ENCODE measurements around the gene CAPN14.
A peak's percentile ranks its signal among the peaks of the same experiment; 100 is the strongest.
"Not testable (repeated sequence)": the region's sequence is repeated elsewhere in the genome, so short reads cannot be mapped to it uniquely, and the experiment has no call there.

The CAPN14 gene

DNA sequence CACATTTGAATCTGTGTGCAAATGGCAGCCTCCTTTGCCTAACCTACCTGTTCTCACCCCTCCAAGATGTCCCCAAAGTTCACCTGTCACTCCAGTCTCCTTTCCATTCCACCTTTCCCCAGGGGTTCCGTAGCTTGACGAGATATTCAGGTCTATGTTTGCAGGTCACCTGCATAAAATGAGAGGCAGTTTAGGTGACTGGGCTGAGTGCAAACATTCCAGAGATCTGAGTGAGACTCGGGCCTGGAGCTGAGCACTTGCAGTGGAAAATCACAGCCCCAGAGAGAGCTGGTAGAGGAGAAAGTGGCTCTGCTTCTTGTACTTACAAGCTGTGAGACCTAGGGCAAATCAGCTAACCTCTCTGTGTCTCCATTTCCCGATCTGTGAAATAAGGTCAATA is 20.1 kb downstream of the CAPN14 start:
- no peak for DNase-seq (ENCODE audit: low read depth, low spot score)

DNA sequence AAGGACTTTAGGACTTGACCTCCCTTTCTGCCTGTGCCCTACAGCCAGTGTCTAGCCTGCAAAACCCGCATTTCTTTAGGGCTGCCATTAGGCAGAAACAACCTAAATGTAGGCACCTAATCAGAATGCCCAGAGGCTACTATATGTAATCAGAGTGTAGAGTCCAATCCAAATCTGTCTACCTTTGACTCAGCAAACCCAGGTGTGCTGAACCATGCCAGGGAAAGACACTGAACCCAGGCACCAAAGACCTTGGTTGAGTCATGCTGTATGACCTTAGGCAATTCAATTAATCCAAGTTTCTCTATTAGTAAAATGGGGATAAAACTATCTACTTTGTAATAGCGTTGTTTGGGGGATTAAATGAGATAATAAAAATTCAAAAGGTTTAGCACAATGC is 20.7 kb downstream of the CAPN14 start:
- no peak for DNase-seq (ENCODE audit: low read depth, low spot score)

DNA sequence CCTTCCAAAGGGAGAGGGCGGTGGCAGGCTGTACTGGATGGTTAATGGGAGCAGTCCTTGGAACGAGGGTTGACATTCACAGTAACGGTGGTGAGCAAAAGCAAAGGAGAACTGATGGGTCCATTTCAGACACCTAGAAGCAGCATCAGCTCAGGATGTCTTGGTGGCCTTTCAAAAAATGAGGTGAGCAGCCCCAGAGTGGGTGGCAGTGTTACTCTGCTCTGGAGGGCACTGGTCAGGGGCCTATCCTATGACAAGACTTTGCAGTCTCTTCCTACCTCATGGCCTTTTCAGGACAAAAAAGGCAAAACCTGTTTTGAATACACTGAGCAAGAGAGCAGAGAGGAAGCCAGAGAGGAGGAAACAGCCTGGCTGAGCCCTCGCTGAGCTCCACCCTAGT is 23.5 kb downstream of the CAPN14 start:
- no peak for DNase-seq (ENCODE audit: low read depth, low spot score)

DNA sequence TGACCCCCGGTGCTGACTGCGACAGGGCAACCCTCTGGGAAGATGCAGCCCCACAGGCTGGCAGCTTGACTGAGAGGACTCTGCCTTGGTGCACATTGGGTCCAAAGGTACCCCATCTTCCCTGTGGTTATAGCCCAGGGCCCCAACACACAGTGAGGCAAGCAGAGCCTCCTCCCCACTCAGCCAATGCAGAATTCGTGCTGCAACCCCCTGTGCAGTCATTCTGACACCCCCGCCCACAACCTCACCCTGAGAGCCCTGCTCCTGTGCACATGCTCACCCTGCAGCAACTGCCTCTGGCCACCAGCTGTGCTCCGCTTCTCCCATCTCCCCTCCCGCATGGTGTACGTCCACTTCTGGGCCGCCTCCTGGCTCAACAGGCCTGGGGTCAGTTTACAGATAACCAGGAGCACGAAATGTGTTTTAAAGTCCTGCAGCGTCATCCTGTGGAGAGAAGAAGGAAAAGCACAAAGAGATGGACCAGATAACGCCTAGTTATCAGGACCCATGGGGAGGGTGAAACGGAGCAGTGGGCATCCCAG is 24.4 kb downstream of the CAPN14 start:
- no peak for DNase-seq (ENCODE audit: low read depth, low spot score)

DNA sequence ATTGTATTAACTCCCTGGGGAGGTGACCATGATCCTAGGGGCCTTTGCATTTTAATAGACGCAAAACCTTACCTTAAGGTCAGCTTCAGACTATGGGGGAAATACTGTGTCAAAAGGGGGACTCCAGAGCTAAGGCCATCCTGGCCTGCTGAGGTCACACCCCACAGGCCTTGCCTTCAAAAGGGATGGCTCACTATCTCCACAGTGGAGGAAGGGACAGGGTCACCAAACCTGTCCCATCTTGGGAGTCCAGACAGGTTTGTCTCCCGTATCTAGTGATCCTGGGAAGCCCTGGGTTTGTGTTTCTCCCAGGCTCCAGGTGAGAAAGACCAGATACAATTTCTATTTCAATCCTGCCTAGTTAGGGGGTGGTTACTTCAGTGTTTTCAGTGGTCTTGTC is 24.9 kb downstream of the CAPN14 start:
- no peak for DNase-seq (ENCODE audit: low read depth, low spot score)

DNA sequence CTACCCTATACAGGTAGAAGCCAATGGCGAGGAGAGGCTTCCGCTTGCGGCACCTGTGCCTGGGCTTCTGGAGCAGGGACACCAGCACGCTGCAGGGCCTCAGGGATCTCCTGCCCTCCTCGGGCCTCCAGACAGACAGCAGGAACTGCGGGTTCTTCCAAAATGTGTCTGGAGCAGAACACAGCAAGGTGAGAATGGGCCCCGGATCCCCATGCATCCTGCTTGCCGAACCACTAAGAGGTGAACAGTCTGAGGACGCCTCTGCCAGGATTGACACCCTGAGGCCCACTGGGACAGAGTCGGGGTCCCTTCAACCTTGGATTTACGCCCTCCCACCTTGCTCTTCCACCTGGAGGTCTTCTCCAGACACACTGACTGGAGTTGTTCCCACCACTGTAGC is 25.4 kb downstream of the CAPN14 start:
- no peak for DNase-seq (ENCODE audit: low read depth, low spot score)

DNA sequence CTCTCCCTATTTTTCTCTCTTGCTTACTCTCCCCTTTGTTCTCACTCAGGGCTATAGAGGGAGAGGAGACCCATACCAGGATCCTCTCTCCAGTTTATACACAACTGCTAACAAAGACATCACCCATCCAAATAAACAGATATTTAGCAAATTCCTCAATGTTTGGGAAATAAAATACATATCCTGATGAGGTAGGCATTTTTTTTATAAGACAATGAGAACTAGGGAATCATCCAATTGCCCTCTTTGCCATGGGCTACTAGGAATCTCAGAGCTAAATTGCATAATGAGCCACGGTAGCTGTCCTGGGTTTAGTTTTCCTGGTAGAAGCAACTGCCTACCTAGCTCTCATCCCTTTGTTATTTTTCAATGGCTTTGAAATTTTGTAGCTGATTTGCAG is 27.1 kb downstream of the CAPN14 start:
- no peak for DNase-seq (ENCODE audit: low read depth, low spot score)

DNA sequence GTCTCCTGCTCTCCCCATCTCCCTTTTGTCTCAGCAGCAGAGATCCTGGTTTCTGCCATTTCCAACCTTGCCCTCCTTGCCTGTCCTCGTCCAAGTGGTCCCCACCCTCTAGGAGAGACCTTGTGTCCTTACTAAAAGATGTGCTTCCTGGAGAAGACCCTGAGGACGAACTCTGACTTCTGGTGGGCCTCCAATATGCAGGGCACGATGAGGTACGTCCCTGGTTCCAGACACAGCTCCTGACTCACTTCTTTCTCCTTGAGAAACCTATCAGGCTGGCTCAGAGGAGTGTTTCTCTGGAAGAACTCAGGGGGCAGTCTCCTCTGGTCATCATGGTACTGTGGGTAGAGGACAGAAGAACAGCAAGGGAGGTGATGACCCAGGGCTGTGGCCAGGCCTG is 28.2 kb downstream of the CAPN14 start:
- DNase-seq (ENCODE audit: low read depth, low spot score) = no peak

DNA sequence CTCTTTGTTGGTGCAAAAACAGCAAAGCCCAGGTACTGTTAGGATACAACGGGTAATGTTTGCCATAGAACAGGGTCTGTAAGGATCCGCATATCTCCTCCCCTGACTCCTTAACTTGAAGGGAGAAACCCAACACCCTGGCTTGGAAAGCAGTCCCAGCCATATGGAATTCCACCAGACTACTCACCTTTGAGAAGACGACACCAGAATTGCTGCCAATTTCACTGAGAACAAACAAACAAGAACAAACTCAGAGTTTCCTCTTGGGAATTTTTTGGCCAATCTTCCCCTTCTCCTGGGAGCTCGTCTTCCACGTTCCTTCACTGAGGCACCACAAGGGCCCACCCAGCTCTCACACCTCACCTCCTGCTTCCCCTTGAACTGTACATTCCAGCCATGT is 29.2 kb downstream of the CAPN14 start:
- no peak for DNase-seq (ENCODE audit: low read depth, low spot score)

DNA sequence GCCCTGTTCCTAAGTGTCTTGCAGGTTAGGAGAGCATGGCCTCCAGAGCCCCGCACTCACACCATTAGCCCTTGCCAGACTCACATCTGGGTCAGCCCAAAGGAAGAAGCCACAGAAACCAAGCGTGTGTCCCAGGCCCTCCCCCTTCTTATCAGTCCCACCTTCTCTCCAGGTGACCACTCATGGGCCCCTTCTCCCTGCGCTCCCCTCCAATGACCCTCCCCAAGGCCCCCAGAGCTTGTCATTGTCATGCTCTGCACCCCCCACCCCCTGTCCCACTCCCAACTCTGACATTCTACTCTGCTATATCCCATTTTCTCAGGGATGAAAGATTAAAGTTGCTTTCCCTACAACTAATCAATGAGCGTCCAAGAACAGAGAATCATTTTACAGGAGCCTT is 30.1 kb downstream of the CAPN14 start:
- no peak for DNase-seq (ENCODE audit: low read depth, low spot score)

DNA sequence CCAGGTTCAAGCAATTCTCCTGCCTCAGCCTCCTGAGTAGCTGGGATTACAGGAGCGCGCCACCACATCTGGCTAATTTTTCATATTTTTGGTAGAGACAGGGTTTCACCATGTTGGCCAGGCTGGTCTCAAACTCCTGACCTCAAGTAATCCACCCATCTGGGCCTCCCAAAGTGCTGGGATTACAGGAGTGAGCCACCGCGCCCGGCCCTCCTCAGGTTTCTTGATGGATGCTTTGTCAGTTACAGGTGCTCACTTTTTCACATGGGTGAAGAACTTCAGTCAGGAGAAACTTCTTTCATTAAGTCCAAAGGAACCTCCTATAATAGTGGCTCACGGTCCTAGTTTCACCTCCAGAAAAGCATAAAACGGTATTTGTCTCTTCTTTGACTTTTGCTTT is 33.3 kb downstream of the CAPN14 start:
- DNase-seq (ENCODE audit: low read depth, low spot score) = not testable (repeated sequence)

DNA sequence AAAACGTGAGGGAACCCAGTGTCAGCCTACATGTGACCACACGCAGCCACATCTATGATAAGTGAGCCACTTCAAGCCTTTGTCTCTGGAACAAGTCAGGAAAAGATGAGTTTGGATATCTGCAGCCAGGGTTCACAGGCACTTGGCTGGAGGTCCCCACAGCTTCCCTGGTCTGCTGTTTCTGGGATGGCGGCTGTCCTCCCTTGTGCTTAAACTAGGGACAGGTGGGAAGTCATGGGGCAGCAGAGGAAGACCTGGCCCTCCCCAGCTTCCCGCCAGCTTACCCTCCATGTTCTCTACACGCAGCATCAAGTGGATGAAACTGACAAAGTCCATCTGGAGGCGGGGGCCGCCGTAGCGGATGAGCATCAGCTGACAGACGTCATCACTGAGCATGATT is 40.6 kb downstream of the CAPN14 start:
- no peak for DNase-seq (ENCODE audit: low read depth, low spot score)

DNA sequence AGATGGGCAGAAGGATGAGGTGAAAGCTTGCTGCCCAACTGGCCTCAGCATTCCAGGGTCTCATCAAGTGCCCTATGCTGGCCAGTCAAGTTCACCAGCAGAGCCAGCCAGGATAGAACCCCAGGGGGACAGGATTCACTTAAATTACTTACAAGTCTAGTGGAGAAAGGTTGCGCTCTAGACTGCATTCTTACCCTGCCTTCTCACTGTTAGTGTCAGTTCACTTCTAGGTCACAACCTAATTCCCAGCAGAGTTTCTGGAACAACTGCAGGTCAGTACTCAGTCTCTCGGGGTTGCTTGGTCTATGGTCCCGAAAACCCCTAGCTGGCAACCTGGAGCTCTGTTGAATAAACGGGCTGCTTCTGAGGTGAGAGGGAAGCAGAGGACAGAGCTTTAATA is 46.2 kb downstream of the CAPN14 start:
- no peak for DNase-seq (ENCODE audit: low read depth, low spot score)

DNA sequence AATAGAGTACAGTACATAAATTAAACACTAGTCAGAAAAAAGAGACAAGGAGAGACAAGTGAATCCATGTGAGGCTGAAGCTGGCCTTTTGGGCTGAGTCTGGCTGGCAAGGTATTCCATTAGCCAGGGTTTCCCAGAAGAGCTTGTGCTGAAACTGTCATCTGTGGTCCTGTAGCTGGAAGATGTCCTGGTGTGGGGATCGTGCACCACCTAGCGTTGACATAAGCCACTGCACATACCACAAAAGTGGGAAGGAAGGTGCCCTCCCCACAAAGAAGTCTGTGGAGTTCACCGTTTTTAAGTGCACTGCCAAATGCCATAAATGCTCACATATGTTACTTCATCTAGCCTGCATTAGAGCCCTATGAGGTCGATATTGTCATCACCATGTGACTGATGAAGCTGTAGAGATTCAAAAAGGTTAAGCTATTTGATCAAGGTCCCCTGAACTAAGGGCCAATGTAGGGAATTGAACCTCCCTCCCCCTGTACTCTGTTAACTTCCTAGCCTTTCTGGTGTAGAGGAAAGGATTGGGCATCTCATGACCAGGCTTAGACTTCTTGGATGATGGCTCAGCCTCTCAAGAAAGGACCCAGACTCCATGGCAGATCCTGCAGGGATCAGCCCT is 47.1 kb downstream of the CAPN14 start:
- DNase-seq (ENCODE audit: low read depth, low spot score) = peak; percentile 32

DNA sequence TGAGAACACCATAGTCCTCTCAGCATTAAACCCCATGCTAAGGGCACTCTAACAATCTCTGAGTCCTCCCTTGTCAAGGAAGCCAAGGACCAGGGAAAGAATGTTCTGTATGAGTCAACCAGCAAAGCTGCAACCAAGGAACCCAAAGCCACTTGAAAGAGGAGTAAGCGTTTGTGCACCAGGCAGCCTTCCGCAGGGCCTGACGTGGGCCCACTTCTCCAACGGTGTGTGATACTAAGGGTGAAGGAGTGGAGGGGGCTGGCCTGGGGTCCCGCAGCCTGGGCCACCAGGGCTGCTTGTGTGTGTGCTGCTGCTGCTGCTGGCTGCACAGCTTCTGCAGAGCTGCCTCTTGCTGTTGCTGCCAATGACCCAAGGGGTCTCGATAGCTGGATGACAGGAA is 49.0 kb downstream of the CAPN14 start:
- no peak for DNase-seq (ENCODE audit: low read depth, low spot score)

DNA sequence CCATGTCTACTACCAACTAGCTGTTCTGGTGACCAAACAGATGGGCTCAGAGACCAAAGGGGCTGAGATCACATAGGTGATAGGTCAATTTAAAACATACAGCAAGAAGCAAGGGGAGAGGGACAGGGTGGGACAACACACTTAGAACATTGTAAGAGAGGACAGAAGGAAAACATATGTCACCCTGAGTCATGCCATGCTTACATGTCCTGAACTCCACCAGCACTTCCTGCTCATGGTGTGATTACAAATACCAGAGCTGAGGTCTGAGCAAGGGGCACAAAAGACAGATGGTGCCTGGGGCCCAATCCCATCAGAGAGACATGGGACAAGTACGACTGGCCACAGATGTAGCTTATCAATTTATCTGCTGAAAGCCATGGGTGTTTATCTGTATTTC is 50.4 kb downstream of the CAPN14 start:
- no peak for DNase-seq (ENCODE audit: low read depth, low spot score)

DNA sequence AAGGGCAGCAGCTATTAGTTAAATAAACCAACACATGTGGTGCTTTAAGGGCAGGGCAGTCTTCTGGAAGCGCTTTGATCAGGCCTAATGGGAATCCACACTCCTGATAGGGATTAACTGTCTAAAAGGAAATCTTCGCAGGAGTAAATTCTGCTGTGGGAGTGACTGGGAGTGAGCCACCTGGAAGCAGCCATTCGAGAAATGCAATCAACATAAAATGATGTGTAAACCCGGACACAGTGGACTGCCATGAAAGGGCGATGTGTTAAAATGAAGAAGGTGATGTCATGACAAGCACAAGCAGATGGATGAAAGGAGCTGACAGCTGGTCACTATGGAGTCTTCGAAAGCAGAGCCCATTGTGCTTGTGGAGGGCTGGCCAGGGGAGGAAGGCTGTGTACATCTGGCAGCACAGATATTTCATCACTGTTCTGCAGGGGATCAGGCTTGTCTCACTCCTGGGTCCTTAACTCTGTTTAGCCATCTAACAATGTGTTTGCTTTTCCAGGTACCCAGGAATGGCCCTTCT is 54.2 kb downstream of the CAPN14 start:
- DNase-seq (ENCODE audit: low read depth, low spot score) = no peak

DNA sequence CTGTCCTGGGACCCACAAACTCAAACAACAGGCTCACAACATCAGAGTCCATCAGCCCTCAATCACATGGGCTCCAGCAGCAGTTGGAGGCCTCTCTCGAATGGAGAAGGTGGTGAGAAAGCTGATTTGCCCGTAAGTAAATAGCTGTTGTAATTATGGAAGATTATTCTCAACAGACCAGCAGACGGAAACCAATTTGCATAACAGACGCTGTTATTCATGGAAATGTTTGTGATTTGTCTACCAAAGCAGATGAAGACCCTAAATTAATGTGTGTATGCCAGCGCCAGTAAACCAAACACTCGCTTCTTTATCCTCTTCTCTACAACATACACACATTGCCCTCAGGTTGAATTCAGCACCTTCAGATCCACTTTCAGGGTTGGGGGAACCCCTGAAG is 55.7 kb downstream of the CAPN14 start:
- DNase-seq (ENCODE audit: low read depth, low spot score) = no peak

DNA sequence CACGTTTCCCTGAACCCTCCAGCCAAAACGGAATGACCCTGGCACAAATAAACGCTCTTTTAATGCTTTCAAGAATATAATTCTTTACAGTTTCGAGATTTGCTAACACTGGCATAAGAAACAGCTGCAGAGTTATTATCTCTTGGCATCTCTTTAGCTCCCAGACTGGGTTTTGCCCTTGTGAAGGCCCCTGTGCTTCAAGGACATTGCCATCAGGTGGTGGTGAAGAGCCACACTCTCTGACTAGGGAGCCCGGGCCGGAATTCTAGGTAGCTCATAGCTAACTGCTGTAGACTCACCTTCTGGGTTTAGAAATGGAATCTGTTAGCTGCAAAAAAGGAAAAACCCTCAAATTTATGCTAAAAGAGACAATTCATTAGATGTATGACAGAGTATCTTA is 65.8 kb downstream of the CAPN14 start:
- DNase-seq (ENCODE audit: low read depth, low spot score) = no peak

DNA sequence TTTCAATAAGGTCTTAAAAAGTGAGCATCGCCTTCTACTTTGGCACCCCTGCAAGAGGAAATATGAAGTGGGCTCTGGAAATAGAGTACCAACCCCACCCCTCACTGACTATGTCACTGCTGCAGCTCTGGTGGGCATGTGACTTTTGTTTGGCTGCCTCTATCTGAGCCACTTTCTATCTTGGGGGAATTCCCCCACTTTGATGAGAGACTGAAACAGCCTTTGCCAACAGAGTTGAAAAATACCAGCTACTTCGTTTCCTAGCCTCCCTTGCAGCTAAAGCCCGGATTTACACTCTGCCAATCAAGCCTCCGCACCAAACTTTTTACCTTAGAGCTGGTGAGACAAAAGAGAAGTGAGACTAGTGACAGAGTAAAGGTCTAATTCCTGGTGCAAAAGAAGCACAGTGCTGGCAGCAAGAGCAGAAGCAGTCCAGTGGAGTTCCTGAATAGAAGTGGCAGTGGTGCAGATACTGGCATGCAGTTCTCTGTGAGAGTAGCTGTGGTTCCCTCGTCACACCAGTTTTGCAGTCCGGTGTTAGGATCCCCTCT is 67.1 kb downstream of the CAPN14 start:
- DNase-seq (ENCODE audit: low read depth, low spot score) = no peak

DNA sequence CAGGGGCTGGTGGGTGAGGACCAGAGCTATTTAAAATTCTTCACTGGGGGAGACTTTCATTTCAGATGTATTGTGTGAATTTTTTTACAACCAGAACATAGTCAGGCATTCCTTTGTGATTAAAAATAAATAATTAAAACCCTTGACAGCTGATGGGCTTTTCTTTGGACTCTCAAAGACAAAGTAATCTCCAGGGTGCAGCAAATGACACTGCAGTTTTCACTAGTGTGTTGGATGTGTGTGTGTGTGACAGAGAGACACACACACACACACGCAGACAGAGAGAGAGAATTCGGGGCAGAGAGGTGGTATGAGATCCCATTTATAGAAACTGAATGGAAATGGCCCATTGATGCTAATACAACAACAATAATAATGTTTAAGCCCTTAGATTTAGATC is 68.8 kb downstream of the CAPN14 start:
- no peak for DNase-seq (ENCODE audit: low read depth, low spot score)

DNA sequence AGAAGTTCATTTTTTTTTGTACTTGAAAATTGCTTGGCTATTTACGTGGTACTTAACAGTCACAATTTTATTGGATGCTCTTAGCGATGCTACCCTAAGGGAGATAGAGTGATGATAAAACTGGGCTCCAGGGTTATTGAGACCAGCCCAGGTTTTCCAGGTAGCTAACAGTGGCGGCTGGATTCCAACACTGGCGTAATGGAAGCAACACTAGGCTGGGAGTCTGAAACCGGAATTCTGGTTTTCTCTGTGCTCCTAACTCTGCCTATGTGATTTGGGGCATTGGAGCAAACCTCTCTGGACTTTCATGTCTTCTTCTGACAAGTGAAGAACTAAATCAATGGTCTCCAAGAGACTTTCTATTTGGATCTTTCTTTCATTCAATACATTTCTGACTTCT is 69.7 kb downstream of the CAPN14 start:
- no peak for DNase-seq (ENCODE audit: low read depth, low spot score)

DNA sequence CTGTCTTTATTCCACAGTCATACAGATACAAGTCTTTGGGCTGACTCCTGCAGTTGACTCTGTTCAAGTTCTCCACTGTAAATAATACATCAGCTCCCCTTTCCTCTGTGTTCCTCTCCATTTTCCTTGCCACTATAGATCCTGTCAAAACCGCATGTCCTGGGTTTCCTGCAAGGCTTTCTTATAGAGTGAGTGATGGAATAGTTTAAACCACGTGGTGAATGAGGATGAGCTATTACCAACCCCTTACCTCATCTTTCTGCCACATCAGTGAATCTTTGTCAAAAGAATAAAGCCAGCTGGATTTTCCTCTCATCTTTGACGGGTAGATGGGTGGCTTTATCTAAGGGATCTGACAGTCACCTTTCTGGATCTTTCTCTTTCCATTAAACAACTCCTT is 75.2 kb downstream of the CAPN14 start:
- no peak for DNase-seq (ENCODE audit: low read depth, low spot score)
